Measurements from ENCODE around the gene GAL3ST1.

Gene GAL3ST1

DNA sequence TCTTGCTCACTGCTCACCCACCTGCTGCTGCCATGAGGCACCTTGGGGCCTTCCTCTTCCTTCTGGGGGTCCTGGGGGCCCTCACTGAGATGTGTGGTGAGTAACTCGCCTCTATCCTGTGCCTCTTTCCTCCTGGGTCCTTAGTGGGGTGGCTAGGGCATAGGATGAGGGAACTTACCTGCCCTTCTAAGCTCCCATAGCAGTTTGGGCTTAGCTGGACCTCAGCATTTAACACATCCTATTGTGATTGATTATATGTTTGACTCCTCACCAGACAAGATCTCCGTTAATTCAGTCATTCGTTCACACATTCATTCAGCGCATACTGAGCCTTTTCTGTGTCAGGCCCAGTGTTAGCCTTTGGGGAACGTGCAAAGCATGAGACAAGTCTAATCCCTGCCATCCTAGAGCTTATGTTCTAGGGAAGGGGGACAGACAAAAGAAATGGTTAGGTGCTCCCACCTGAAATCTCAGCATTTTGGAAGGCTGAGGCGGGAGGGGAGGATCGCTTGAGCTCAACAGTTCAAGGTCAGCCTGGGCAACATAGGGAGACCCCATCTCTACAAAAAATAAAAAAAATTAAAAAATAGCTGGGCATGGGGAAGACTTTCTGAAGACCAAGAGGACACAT, 33.0 kb upstream of the GAL3ST1 start:
- Histone ChIP-seq H3K27ac (ENCODE audit: low read depth, low read length) (peak overlapping the region; percentile 82), H3K36me3 (ENCODE audit: insufficient read depth, low read length) (peaks cover 16% of the 10 kb centered on the region), H3K27me3 (ENCODE audit: control insufficient read depth in 1 of 2, insufficient read depth in 2 of 2, low read length in 2 of 2) (no peaks in the 10 kb centered on the region), H3K4me3 (ENCODE audit: low read depth in 1 of 2, low read length in 2 of 2) (peak overlapping the region; percentile 56 to 94), H3K9me3 (ENCODE audit: low read length) (no peaks in the 10 kb centered on the region), H3K9ac (ENCODE audit: low read length) (peak overlapping the region; percentile 43), H3K4me1 (ENCODE audit: insufficient read depth, low read length) (peaks cover 43% of the 10 kb centered on the region)

DNA sequence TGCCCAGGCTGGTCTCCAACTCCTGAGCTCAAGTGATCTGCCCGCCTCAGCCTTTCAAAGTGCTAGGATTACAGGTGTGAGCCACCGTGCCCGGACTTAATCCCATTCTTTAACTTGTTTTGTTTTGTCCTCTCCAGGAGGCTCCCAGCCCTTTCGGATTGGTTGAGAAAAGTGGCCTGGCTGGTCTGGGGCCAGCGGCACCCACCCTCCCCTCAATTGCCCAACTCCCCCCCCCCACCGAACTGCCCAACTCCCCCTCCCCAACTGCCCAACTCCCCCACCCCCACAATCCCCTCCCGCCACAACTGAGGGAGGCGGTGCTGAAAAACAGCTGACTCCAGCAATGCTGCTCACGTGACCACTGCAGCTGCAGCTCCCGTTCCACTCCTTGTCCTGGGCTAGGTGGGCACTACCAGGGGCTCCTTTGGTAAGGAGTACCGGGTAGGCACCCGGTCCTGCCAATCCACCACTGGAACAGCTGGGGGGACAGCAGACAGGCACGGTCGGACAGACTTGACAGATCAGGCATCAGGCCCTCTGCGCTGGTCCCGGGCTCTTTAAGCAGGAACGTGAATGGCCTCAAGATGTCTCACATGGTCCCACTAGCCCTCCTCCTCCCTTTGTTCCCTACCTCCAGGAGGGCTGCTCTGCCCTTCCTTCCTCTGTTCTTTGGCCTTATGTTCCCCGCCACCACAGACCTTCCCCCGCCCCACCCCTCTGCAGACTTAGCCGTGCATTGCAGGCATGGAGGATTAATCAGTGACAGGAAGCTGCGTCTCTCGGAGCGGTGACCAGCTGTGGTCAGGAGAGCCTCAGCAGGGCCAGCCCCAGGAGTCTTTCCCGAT, 32.2 kb upstream of the GAL3ST1 start, which contains the start of gene TCN2:
TSS of gene TCN2 (plus strand) at position 720 of the 845 bp plus-strand sequence. CDS start 158 bp downstream, outside the sequence.
- Histone ChIP-seq H3K9me3 (ENCODE audit: low read length) (no peaks in the 10 kb centered on the region), H3K4me1 (ENCODE audit: insufficient read depth, low read length) (peaks cover 43% of the 10 kb centered on the region), H3K27me3 (ENCODE audit: control insufficient read depth in 1 of 2, insufficient read depth in 2 of 2, low read length in 2 of 2) (no peaks in the 10 kb centered on the region)

DNA sequence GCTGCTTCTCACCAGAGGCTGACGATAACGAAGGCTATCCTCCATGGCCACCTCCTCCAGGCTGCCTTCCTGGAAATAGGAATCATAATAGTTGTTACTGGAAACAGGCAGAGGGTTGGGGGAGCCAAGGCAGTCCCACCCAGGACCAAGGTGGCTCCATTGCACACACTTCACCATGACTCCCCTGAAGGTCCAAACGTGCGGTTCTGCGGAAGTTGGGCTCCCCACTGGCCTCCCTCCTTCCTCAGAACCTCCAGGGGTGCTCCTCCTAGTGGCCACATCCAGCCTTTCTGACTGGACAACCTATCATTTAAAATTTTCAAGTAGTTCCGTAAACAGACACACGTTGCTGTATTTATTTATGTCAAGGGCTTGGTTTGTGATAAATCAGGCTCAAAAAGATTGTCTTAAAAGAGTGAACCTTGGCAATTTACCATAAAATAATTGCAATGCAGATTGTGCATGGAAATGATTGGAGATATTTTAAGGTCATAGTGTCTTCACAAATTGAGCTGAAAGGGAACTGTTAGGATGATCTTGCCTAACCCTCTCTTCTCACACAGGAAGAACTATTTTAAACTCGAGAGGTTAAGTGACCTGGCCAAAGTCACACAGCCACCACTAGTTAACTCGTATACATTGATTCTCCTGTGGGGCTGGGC, 31.1 kb upstream of the GAL3ST1 start:
- H3K36me3 ChIP-seq (ENCODE audit: insufficient read depth, low read length), result peaks cover 5% of the 10 kb centered on the region
- no peak overlapping the region for H3K27ac ChIP-seq (ENCODE audit: low read depth, low read length)
- no peak overlapping the region for H3K9ac ChIP-seq (ENCODE audit: low read length)
- H3K9me3 ChIP-seq (ENCODE audit: low read length), result no peaks in the 10 kb centered on the region
- no peaks in the 10 kb centered on the region for H3K27me3 ChIP-seq (ENCODE audit: control insufficient read depth in 1 of 2, insufficient read depth in 2 of 2, low read length in 2 of 2)
- peaks cover 43% of the 10 kb centered on the region for H3K4me1 ChIP-seq (ENCODE audit: insufficient read depth, low read length)
- H3K4me3 ChIP-seq (ENCODE audit: low read depth in 1 of 2, low read length in 2 of 2), result peak overlapping the region; percentile 23 to 94

More for the DNA sequence above, 32.2 kb upstream of the GAL3ST1 start, which contains the start of gene TCN2:
- H3K4me3 ChIP-seq (ENCODE audit: low read depth in 1 of 2, low read length in 2 of 2), result peak within 1 kb of the TSS; percentile 56 to 94
- peak within 1 kb of the TSS; percentile 43 for H3K9ac ChIP-seq (ENCODE audit: low read length)
- peak within 1 kb of the TSS; percentile 82 for H3K27ac ChIP-seq (ENCODE audit: low read depth, low read length)
- H3K36me3 ChIP-seq (ENCODE audit: insufficient read depth, low read length), result peaks cover 16% of the 10 kb centered on the region

DNA sequence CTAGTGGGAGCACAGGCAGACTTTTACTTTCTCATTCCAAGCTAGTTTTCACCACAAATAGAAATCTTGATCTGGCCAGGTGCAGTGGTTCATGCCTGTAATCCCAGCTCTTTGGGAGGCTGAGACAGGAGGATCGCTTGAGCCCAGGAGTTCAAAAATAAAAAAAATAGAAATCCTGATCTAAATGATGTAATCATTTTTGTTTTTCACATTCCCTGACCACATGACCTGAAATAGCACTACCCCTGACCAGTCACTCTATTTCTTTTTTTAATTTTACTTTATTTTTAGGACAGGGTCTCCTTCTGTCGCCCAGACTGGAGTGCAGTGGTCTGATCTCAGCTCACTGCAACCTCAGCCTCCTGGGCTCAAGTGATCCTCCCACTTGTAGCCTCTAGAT, 30.3 kb upstream of the GAL3ST1 start:
- H3K27ac ChIP-seq (ENCODE audit: low read depth, low read length), result no peak overlapping the region
- H3K36me3 ChIP-seq (ENCODE audit: insufficient read depth, low read length), result no peaks in the 10 kb centered on the region
- peaks cover 37% of the 10 kb centered on the region for H3K4me1 ChIP-seq (ENCODE audit: insufficient read depth, low read length)
- no peak overlapping the region for H3K4me3 ChIP-seq (ENCODE audit: low read depth in 1 of 2, low read length in 2 of 2)
- H3K9ac ChIP-seq (ENCODE audit: low read length), result no peak overlapping the region
- no peaks in the 10 kb centered on the region for H3K27me3 ChIP-seq (ENCODE audit: control insufficient read depth in 1 of 2, insufficient read depth in 2 of 2, low read length in 2 of 2)
- H3K9me3 ChIP-seq (ENCODE audit: low read length), result no peaks in the 10 kb centered on the region

DNA sequence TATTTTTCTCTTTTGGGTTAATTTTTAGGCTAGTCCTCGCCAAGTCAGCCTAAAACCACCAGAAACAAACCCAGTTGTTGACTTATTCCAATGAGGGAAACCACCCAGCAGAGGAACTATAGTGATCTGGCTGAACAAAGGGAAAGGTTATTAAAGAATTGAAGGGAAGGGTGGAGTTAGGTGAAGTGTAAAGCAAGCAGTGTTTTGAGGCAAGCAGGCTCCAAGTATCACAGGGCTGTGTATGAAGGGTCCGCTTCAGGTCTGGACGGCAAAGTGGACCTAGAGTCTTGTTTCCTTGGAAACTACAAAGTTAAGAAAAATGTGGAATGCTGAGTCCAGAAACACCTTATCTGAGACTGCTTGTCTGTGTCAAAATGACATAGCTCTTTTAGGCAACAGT, 29.3 kb upstream of the GAL3ST1 start:
- Histone ChIP-seq H3K27ac (ENCODE audit: low read depth, low read length) (no peak overlapping the region), H3K36me3 (ENCODE audit: insufficient read depth, low read length) (no peaks in the 10 kb centered on the region), H3K9ac (ENCODE audit: low read length) (no peak overlapping the region), H3K4me1 (ENCODE audit: insufficient read depth, low read length) (peaks cover 27% of the 10 kb centered on the region), H3K9me3 (ENCODE audit: low read length) (no peaks in the 10 kb centered on the region), H3K27me3 (ENCODE audit: control insufficient read depth in 1 of 2, insufficient read depth in 2 of 2, low read length in 2 of 2) (no peaks in the 10 kb centered on the region), H3K4me3 (ENCODE audit: low read depth in 1 of 2, low read length in 2 of 2) (no peak overlapping the region)

DNA sequence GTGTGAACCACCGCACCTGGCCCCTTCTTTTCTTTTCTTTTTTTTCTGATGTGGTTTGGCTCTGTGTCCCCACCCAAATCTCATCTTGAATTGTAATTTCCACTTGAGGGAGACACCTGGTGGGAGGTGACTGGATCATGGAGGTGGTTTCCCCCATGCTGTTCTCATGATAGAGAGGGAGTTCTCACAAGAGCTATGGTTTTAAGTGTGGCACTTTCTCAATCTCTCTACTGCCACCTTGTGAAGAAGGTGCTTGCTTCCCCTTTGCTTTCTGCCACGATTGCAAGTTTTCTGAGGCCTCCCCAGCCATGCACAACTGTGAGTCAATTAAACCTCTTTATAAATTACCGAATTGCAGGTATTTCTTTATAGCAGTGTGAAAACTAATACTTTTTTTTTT, 27.6 kb upstream of the GAL3ST1 start:
- H3K36me3 ChIP-seq (ENCODE audit: insufficient read depth, low read length), result no peaks in the 10 kb centered on the region
- H3K27ac ChIP-seq (ENCODE audit: low read depth, low read length), result no peak overlapping the region
- H3K9me3 ChIP-seq (ENCODE audit: low read length), result no peaks in the 10 kb centered on the region
- H3K9ac ChIP-seq (ENCODE audit: low read length), result no peak overlapping the region
- no peaks in the 10 kb centered on the region for H3K27me3 ChIP-seq (ENCODE audit: control insufficient read depth in 1 of 2, insufficient read depth in 2 of 2, low read length in 2 of 2)
- peaks cover 10% of the 10 kb centered on the region for H3K4me1 ChIP-seq (ENCODE audit: insufficient read depth, low read length)
- H3K4me3 ChIP-seq (ENCODE audit: low read depth in 1 of 2, low read length in 2 of 2), result no peak overlapping the region

DNA sequence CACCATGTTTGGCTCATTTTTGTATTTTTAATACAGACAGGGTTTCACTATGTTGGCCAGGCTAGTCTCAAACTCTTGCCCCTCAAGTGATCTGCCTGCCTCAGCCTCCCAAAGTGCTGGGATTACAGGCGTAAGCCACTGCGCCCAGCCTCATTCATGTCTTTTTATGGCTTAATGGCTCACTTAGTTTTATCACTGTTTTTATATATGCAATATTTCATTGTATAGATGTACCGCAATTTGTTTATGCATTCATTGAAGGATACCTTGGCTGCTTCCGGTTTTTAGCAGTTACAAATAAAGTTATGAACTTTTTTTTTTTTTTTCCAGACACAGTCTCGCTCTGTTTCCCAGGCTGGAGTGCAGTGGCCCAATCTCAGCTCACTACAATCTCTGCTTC, 27.0 kb upstream of the GAL3ST1 start:
- Histone ChIP-seq H3K9ac (ENCODE audit: low read length) (no peak overlapping the region), H3K4me1 (ENCODE audit: insufficient read depth, low read length) (peaks cover 10% of the 10 kb centered on the region), H3K36me3 (ENCODE audit: insufficient read depth, low read length) (no peaks in the 10 kb centered on the region), H3K27ac (ENCODE audit: low read depth, low read length) (no peak overlapping the region), H3K9me3 (ENCODE audit: low read length) (no peaks in the 10 kb centered on the region), H3K27me3 (ENCODE audit: control insufficient read depth in 1 of 2, insufficient read depth in 2 of 2, low read length in 2 of 2) (no peaks in the 10 kb centered on the region), H3K4me3 (ENCODE audit: low read depth in 1 of 2, low read length in 2 of 2) (no peak overlapping the region)

DNA sequence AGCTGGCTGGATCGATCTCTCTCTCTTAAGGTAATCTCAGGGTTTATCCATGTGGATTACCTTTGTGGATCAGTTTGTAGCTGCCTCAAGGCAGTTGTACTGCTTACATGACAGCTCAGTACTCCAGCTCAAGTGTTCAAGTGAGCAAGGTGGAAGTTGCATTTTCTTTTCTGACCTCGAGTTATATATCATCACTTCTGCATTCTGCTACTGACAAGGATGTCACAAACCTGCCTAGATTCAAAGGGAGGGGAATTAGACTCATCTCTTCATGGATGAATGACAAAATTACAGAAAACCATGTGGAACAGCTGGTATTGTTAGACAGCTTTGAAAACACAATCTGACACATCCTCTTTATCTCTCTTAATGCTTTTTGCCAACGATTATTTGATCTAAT, 26.5 kb upstream of the GAL3ST1 start:
- Histone ChIP-seq H3K4me3 (ENCODE audit: low read depth in 1 of 2, low read length in 2 of 2) (no peak overlapping the region), H3K27me3 (ENCODE audit: control insufficient read depth in 1 of 2, insufficient read depth in 2 of 2, low read length in 2 of 2) (no peaks in the 10 kb centered on the region), H3K9ac (ENCODE audit: low read length) (no peak overlapping the region), H3K27ac (ENCODE audit: low read depth, low read length) (no peak overlapping the region), H3K36me3 (ENCODE audit: insufficient read depth, low read length) (no peaks in the 10 kb centered on the region), H3K4me1 (ENCODE audit: insufficient read depth, low read length) (peaks cover 9% of the 10 kb centered on the region), H3K9me3 (ENCODE audit: low read length) (no peaks in the 10 kb centered on the region)

DNA sequence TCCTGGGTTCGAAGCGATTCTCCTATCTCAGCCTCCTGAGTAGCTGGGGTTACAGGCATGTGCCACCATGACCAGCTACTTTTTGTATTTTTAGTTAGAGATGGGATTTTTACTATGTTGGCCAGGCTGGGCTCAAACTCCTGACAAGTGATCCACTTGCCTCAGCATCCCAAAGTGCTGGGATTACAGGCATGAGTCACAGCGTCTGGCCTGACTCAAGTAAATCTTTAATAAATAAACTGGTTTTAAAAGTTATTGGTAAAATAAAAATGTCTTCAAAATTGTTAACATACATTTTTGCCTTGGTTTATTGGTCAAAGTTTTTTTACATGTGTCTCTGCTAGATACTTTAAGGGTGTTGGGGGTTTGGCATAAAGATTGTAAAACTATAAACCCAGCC, 24.5 kb upstream of the GAL3ST1 start:
- Histone ChIP-seq H3K9me3 (ENCODE audit: low read length) (no peaks in the 10 kb centered on the region), H3K4me3 (ENCODE audit: low read depth in 1 of 2, low read length in 2 of 2) (no peak overlapping the region), H3K27me3 (ENCODE audit: control insufficient read depth in 1 of 2, insufficient read depth in 2 of 2, low read length in 2 of 2) (no peaks in the 10 kb centered on the region), H3K9ac (ENCODE audit: low read length) (no peak overlapping the region), H3K27ac (ENCODE audit: low read depth, low read length) (no peak overlapping the region), H3K4me1 (ENCODE audit: insufficient read depth, low read length) (no peaks in the 10 kb centered on the region), H3K36me3 (ENCODE audit: insufficient read depth, low read length) (no peaks in the 10 kb centered on the region)

DNA sequence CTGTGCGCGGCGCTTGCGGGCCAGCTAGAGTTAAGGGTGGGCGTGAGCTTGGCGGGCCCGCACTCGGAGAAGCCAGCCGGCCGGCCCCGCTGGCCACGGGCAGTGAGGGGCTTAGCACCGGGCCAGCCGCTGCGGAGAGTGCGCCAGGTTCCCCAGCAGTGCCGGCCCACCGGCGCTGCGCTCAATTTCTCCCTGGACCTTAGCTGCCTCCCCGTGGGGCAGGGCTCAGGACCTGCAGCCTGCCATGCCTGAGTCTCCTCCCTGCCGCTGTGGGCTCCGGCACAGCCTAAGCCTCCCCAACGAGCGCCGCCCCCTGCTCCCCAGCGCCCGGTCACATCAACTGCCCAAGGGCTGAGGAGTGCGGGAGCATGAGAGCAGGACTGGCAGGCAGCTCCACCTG, 22.4 kb upstream of the GAL3ST1 start:
- no peak overlapping the region for H3K27ac ChIP-seq (ENCODE audit: low read depth, low read length)
- H3K9ac ChIP-seq (ENCODE audit: low read length), result no peak overlapping the region
- no peak overlapping the region for H3K4me3 ChIP-seq (ENCODE audit: low read depth in 1 of 2, low read length in 2 of 2)
- H3K27me3 ChIP-seq (ENCODE audit: control insufficient read depth in 1 of 2, insufficient read depth in 2 of 2, low read length in 2 of 2), result no peaks in the 10 kb centered on the region
- H3K9me3 ChIP-seq (ENCODE audit: low read length), result no peaks in the 10 kb centered on the region
- no peaks in the 10 kb centered on the region for H3K4me1 ChIP-seq (ENCODE audit: insufficient read depth, low read length)
- no peaks in the 10 kb centered on the region for H3K36me3 ChIP-seq (ENCODE audit: insufficient read depth, low read length)

DNA sequence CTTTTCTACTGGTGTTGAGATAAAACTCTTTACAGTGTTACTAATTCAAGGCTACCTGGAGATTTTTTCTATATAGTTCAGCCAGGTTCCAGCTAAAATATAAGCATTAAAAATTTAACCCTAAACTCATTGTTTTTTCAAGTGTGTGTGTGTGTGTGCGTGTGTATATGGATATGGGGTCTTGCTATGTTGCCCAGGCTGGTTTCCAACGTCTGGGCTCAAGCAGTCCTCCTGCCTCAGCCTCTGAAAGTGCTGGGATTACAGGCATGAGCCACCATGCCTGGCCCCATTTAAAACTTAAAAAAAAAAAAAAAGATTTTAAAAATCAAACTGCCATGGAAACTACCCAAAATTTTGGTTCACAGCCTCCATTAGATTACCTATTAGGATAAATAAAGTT, 21.7 kb upstream of the GAL3ST1 start:
- Histone ChIP-seq H3K4me3 (ENCODE audit: low read depth in 1 of 2, low read length in 2 of 2) (no peak overlapping the region), H3K4me1 (ENCODE audit: insufficient read depth, low read length) (peaks cover 1% of the 10 kb centered on the region), H3K9me3 (ENCODE audit: low read length) (no peaks in the 10 kb centered on the region), H3K9ac (ENCODE audit: low read length) (no peak overlapping the region), H3K36me3 (ENCODE audit: insufficient read depth, low read length) (no peaks in the 10 kb centered on the region), H3K27ac (ENCODE audit: low read depth, low read length) (no peak overlapping the region), H3K27me3 (ENCODE audit: control insufficient read depth in 1 of 2, insufficient read depth in 2 of 2, low read length in 2 of 2) (no peaks in the 10 kb centered on the region)

All from muscle layer of colon (tissue), 2 donors.